Mesothelial cell of epicardium (in vitro differentiated cells): Measurements from ENCODE around the gene XRCC3. TPM values are rescaled to one million over a fixed set of nuclear protein-coding genes. Genes with fewer than 3 reads are reported as not detected.
A peak's percentile ranks its signal among the peaks of the same experiment; 100 is the strongest.

Source experiments
- DNase-seq, 2 experiments: peaks; one replicate each; pipeline ENCODE4 v3.0.0; 2021; ENCODE audit warnings: low spot score in 2 of 2; ENCODE audit not compliant: unreplicated experiment in 2 of 2
- H3K27ac Mint-ChIP-seq: 2 replicates; pipeline ENCODE4 v1.8.0; 2021; ENCODE audit warnings: mixed read lengths
- H3K27me3 Mint-ChIP-seq: 2 replicates; pipeline ENCODE4 v1.8.0; 2021; ENCODE audit warnings: low read depth, mixed read lengths
- H3K36me3 Mint-ChIP-seq: 2 replicates; pipeline ENCODE4 v1.8.0; 2021; ENCODE audit warnings: mixed read lengths
- H3K4me1 Mint-ChIP-seq: 2 replicates; pipeline ENCODE4 v1.8.0; 2021; ENCODE audit warnings: mixed read lengths
- H3K4me3 Mint-ChIP-seq: 2 replicates; pipeline ENCODE4 v1.8.0; 2021; ENCODE audit warnings: mild to moderate bottlenecking, moderate library complexity, mixed read lengths
- H3K9me3 Mint-ChIP-seq: 2 replicates; pipeline ENCODE4 v1.8.0; 2021; ENCODE audit warnings: mixed read lengths
- total RNA-seq: library from RNA; stranded (reverse); gene quantifications from 3 replicates; pipeline ENCODE4 v1.2.1, GENCODE V29; 2021
- TF ChIP-seq, protein P1 (sequence below): fragments of 200-600 bp; sonication (generic); IDR thresholded peaks from one replicate; pipeline ENCODE4 v1.5.0; 2021; ENCODE audit warnings: antibody characterized with exemption; ENCODE audit not compliant: unreplicated experiment

Gene XRCC3
- total RNA-seq, 1 donor from 2014 or later = 19.7 TPM

DNA sequence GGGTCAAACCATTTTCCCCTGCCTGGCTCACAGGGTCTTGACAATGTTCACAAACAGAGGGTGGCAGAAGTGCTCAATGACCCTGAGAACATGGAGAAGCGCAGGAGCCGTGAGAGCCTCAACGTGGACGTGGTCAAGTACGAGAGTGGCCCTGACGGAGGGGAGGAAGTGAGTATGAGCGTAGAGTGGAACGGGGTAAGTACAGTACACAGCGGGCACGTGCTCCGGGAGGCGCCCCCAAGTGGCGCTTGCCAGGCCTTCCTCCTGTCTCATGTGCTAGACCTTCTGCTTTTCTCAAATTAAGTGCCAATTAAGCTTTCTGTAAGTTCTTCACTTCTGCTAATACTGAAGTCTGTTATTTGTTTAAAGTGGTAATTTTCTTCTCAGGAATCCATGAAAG, 35.9 kb downstream of the XRCC3 start:
- Mint-ChIP-seq H3K27me3 (no peaks in the 10 kb centered on the region), H3K36me3 (peaks cover 33% of the 10 kb centered on the region), H3K9me3 (no peaks in the 10 kb centered on the region), H3K4me3 (no peak overlapping the region), H3K27ac (no peak overlapping the region), H3K4me1 (no peaks in the 10 kb centered on the region)
- TF ChIP-seq, protein P1, sequence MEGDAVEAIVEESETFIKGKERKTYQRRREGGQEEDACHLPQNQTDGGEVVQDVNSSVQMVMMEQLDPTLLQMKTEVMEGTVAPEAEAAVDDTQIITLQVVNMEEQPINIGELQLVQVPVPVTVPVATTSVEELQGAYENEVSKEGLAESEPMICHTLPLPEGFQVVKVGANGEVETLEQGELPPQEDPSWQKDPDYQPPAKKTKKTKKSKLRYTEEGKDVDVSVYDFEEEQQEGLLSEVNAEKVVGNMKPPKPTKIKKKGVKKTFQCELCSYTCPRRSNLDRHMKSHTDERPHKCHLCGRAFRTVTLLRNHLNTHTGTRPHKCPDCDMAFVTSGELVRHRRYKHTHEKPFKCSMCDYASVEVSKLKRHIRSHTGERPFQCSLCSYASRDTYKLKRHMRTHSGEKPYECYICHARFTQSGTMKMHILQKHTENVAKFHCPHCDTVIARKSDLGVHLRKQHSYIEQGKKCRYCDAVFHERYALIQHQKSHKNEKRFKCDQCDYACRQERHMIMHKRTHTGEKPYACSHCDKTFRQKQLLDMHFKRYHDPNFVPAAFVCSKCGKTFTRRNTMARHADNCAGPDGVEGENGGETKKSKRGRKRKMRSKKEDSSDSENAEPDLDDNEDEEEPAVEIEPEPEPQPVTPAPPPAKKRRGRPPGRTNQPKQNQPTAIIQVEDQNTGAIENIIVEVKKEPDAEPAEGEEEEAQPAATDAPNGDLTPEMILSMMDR = no peak
- no peak for DNase-seq

DNA sequence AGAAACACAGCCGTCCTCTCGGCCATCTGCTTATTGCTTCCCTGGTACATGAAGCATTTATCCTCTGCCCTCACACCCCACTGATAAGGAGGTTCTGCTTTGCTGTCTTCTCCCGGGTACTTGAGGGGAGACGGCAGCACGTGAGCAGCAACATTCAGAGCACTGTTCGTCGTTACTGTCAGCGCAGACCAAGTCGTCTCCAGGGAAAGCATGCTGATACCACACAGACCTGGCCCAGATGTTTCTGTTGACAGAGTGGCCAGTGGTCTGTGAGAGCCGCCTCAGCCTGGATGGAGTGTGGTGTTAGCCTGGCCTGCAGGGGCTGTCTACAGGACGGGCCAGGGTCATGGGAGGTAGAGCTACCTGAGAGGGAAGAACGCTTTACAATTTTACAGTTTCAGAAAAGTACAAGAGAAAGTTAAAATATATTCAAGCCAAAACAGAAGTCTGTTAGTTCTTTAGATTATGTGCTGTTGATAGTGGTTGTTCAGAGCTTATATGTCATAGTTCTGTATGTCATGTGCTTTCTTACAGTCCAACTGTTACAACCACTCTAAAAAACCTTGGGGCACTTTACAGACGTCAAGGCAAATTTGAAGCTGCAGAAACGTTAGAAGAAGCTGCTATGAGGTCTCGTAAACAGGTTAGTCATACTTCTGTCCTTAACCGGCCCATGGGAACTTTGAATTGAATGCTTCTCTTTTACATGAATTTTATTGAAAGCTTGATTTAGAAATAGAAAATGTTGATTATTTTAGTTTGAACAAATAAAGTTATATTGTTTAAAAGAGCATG, 38.2 kb downstream of the XRCC3 start:
- DNase-seq = no peak
- no peaks in the 10 kb centered on the region for H3K9me3 Mint-ChIP-seq
- H3K27ac Mint-ChIP-seq = peak overlapping the region; percentile 64
- peaks cover 45% of the 10 kb centered on the region for H3K36me3 Mint-ChIP-seq
- H3K4me3 Mint-ChIP-seq = no peak overlapping the region
- no peaks in the 10 kb centered on the region for H3K27me3 Mint-ChIP-seq
- no peaks in the 10 kb centered on the region for H3K4me1 Mint-ChIP-seq
- TF ChIP-seq, protein P1 = no peak

DNA sequence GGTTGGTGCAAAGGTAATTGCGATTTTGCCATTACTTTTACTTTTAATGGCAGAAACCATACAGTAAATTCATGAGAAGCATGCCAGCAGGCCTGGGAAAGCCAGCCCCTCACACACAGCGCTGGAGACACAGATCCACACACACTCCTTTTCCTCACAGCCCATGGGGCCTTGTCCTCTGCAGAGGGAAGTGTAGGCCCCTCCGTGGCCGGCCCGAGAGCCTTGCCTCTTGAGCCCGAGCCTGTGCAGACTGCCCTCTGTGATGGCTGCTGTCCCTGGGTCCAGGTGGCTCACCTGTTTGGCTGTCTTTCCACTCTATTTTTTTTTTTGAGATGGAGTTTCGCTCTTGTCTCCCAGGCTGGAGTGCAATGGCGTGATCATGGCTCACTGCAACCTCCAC, 39.3 kb downstream of the XRCC3 start:
- no peak for DNase-seq
- no peaks in the 10 kb centered on the region for H3K9me3 Mint-ChIP-seq
- TF ChIP-seq, protein P1 = no peak
- no peaks in the 10 kb centered on the region for H3K4me1 Mint-ChIP-seq
- no peaks in the 10 kb centered on the region for H3K27me3 Mint-ChIP-seq
- peaks cover 48% of the 10 kb centered on the region for H3K36me3 Mint-ChIP-seq
- H3K27ac Mint-ChIP-seq = no peak overlapping the region
- H3K4me3 Mint-ChIP-seq = no peak overlapping the region

DNA sequence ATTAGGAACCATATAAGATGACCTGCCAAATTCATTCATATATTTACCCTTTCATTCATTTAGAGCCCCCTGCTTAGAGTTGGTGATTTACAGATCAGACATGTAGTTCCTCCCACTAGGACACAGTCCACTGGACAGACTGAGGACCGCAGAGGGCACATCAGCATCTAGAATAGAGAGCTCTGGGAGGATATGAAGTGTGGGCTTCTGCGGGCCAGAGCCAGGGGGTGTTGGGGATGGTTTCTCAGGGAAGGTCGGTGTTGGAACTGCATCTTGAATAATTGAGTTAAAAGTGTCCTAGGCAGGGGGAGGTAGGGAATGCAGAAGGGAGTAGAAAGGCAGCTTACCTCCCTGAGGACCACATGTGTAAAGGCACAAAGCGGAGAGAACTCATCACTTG, 43.3 kb downstream of the XRCC3 start:
- H3K27me3 Mint-ChIP-seq = no peaks in the 10 kb centered on the region
- H3K36me3 Mint-ChIP-seq = peaks cover 38% of the 10 kb centered on the region
- DNase-seq = no peak
- TF ChIP-seq, protein P1 = no peak
- H3K4me1 Mint-ChIP-seq = no peaks in the 10 kb centered on the region
- H3K27ac Mint-ChIP-seq = no peak overlapping the region
- no peaks in the 10 kb centered on the region for H3K9me3 Mint-ChIP-seq
- H3K4me3 Mint-ChIP-seq = no peak overlapping the region

GRCh38 chr14:103669370-103669769, 45.9 kb downstream of the XRCC3 start:
- H3K4me3 Mint-ChIP-seq = no peak overlapping the region
- H3K9me3 Mint-ChIP-seq = no peaks in the 10 kb centered on the region
- H3K27me3 Mint-ChIP-seq = no peaks in the 10 kb centered on the region
- H3K27ac Mint-ChIP-seq = no peak overlapping the region
- DNase-seq = no peak
- TF ChIP-seq, protein P1 = no peak
- H3K36me3 Mint-ChIP-seq = peaks cover 33% of the 10 kb centered on the region
- no peaks in the 10 kb centered on the region for H3K4me1 Mint-ChIP-seq

DNA sequence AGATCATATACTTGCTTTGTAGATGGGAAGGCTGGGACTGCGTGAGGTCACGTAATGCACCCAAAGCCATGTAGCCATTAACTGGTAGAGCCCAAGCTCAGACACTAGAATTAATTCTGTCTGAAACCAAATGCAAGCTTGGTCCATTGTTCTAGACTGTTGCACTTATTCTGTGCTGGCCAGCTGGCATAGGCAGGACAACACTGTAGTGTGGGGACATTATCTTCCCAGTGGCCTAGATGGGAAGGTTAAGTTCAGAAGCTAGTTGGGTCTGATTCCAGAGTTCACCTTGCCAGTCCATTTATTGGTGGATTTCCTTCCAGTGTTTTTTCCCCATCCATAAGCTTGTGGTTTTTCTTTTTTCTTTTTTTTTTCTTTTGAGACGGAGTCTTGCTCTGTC, 47.1 kb downstream of the XRCC3 start:
- TF ChIP-seq, protein P1 = no peak
- no peaks in the 10 kb centered on the region for H3K27me3 Mint-ChIP-seq
- DNase-seq = no peak
- H3K36me3 Mint-ChIP-seq = peaks cover 35% of the 10 kb centered on the region
- H3K27ac Mint-ChIP-seq = no peak overlapping the region
- H3K9me3 Mint-ChIP-seq = no peaks in the 10 kb centered on the region
- no peak overlapping the region for H3K4me3 Mint-ChIP-seq
- H3K4me1 Mint-ChIP-seq = no peaks in the 10 kb centered on the region
